HG02678 (cell line): ENCODE measurements around the gene BARD1.
A peak's percentile ranks its signal among the peaks of the same experiment; 100 is the strongest.
"Not testable (repeated sequence)": the region's sequence is repeated elsewhere in the genome, so short reads cannot be mapped to it uniquely, and the experiment has no call there.

Experiments
- ATAC-seq: cut with Tn5 transposase; IDR thresholded peaks from one replicate; pipeline ENCODE4 v1.9.1; 2021; ENCODE audit warnings: mild to moderate bottlenecking, moderate library complexity; ENCODE audit not compliant: unreplicated experiment

Gene BARD1

GRCh38 chr2:214772443-214773015 is 37.0 kb downstream of the BARD1 start:
- no peak for ATAC-seq

- ATAC-seq: no peak
These were observed 44.3 kb downstream of the BARD1 start for GRCh38 chr2:214765180-214765579.

- ATAC-seq: no peak
These were observed 56.0 kb downstream of the BARD1 start for GRCh38 chr2:214753455-214753854.

GRCh38 chr2:214750529-214750928 is 59.0 kb downstream of the BARD1 start:
- peak; percentile 32 for ATAC-seq

- ATAC-seq: peak; percentile 59
These were observed 61.5 kb downstream of the BARD1 start for GRCh38 chr2:214747992-214748391.

GRCh38 chr2:214742119-214742518 is 67.4 kb downstream of the BARD1 start:
- no peak for ATAC-seq

GRCh38 chr2:214740867-214741395 is 68.6 kb downstream of the BARD1 start:
- no peak for ATAC-seq

- peak; percentile 95 for ATAC-seq
These were observed 72.3 kb downstream of the BARD1 start for GRCh38 chr2:214737188-214737587.

- ATAC-seq: no peak
These were observed 78.6 kb downstream of the BARD1 start for GRCh38 chr2:214730800-214731407.

- ATAC-seq: no peak
These were observed 79.2 kb downstream of the BARD1 start for GRCh38 chr2:214730248-214730647.

- ATAC-seq: no peak
These were observed 84.7 kb downstream of the BARD1 start for GRCh38 chr2:214724741-214725140.

GRCh38 chr2:214717837-214718236 is 91.6 kb downstream of the BARD1 start:
- not testable (repeated sequence) for ATAC-seq

- ATAC-seq: no peak
These were observed 92.5 kb downstream of the BARD1 start for GRCh38 chr2:214716811-214717560.

- no peak for ATAC-seq
These were observed 94.5 kb downstream of the BARD1 start for GRCh38 chr2:214715025-214715424.

GRCh38 chr2:214713080-214713830 is 96.2 kb downstream of the BARD1 start:
- ATAC-seq: no peak

- ATAC-seq: no peak
These were observed 98.8 kb downstream of the BARD1 start for GRCh38 chr2:214710729-214711128.

GRCh38 chr2:214706986-214707385 is 102.5 kb downstream of the BARD1 start:
- ATAC-seq: no peak

- ATAC-seq: no peak
These were observed 110.2 kb downstream of the BARD1 start for GRCh38 chr2:214699236-214699635.

GRCh38 chr2:214696681-214697080 is 112.8 kb downstream of the BARD1 start:
- ATAC-seq: no peak

- no peak for ATAC-seq
These were observed 113.7 kb downstream of the BARD1 start for GRCh38 chr2:214695789-214696188.

GRCh38 chr2:214683557-214683956 is 125.9 kb downstream of the BARD1 start:
- peak; percentile 75 for ATAC-seq
